SK-N-MC (cell line): ENCODE measurements around the gene CDC42EP4.

ENCODE experiments used
- EZH2 ChIP-seq: fragments of 200-600 bp; sonication (generic); IDR thresholded peaks from one replicate; pipeline ENCODE4 v1.6.1; 2017; ENCODE audit warnings: antibody characterized with exemption
- FOXP2 ChIP-seq: optimal IDR thresholded peaks from 2 replicates; pipeline ENCODE3; 2011; ENCODE audit warnings: mild to moderate bottlenecking, moderate library complexity; ENCODE audit not compliant: insufficient read depth; ENCODE audit errors: extremely low read length, control extremely low read depth
- POLR2AphosphoS5 ChIP-seq: IDR thresholded peaks from 2 replicates; pipeline ENCODE4 v1.6.1; 2012; ENCODE audit warnings: mild to moderate bottlenecking, low read depth, low read length, borderline replicate concordance

- TF ChIP-seq POLR2AphosphoS5 (no peak), EZH2 (no peak), FOXP2 (no peak)
Observed at GRCh38 chr17:73271072-73271471, 40.7 kb downstream of the CDC42EP4 start.
